Gastrocnemius medialis (tissue), 4 donors: ENCODE results near the gene VASN.

Experiments used
- POLR2A ChIP-seq, 2 donors: fragments of 450-650 bp; IDR thresholded peaks; one replicate each; pipeline ENCODE4 v1.6.1; 2017; ENCODE audit warnings: antibody characterized with exemption in 2 of 2, mild to moderate bottlenecking in 2 of 2, moderate library complexity in 2 of 2
- TF ChIP-seq, protein P1 (sequence below), 5 experiments: fragments of 450-650 bp in 3 of 5; fragments of 200-600 bp in 2 of 5; sonication (generic) in 2 of 5; IDR thresholded peaks in 4 of 5; conservative IDR thresholded peaks in 1 of 5; 1 replicate in 4 of 5; 2 replicates in 1 of 5; pipeline ENCODE4 v1.5.1; 2016 to 2019; ENCODE audit warnings: antibody characterized with exemption in 5 of 5, mild to moderate bottlenecking in 3 of 5, moderate library complexity in 3 of 5

DNA sequence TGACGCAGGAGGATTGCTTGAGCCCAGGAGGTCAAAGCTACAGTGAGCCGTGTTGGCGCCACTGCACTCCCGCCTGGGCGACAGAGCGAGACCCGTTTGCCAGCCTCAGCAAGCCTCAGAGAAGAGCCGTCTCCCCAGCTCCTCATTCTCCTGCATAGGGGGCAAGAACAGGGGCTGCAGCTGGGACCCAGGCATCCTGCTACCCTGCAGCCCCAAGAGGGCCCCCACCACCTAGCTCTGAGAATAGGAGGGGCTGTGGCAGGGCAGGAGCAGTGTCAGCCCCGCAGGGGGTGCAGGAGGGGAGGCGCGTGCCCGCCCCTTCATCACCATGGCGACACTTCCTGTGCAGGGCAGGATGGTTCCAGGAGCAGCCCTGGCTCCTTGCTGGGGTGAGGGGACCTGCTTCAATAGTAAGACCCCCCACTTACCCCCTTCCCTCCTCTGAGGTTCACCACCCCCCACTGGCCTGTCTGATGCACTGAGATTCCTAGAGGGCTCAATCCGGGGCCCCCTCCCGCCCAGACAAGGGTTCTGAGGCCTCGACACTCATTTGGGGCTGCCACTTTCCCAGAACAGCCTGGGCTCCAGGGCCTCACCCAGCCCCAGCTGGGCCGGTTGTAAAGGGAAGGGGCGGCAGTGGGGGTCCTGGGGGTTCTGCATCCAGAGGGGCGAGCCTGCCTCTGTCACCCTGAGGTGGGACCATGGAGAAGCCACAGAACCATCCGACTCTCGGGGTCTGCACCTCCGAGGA lies 20.2 kb downstream of the VASN start:
- TF ChIP-seq, protein P1, sequence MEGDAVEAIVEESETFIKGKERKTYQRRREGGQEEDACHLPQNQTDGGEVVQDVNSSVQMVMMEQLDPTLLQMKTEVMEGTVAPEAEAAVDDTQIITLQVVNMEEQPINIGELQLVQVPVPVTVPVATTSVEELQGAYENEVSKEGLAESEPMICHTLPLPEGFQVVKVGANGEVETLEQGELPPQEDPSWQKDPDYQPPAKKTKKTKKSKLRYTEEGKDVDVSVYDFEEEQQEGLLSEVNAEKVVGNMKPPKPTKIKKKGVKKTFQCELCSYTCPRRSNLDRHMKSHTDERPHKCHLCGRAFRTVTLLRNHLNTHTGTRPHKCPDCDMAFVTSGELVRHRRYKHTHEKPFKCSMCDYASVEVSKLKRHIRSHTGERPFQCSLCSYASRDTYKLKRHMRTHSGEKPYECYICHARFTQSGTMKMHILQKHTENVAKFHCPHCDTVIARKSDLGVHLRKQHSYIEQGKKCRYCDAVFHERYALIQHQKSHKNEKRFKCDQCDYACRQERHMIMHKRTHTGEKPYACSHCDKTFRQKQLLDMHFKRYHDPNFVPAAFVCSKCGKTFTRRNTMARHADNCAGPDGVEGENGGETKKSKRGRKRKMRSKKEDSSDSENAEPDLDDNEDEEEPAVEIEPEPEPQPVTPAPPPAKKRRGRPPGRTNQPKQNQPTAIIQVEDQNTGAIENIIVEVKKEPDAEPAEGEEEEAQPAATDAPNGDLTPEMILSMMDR (IDR thresholded peaks at IDR 0.05 in 4 of 5, conservative IDR thresholded peaks at IDR 0.05 in 1 of 5): no peak
- no peak for TF ChIP-seq POLR2A (IDR thresholded peaks at IDR 0.05)
